Central memory CD8-positive, alpha-beta T cell (primary cell): ENCODE data around the gene FNIP2.
"Not testable (repeated sequence)": the region's sequence is repeated elsewhere in the genome, so short reads cannot be mapped to it uniquely, and the experiment has no call there.

Experiments
- ATAC-seq: fragments of 150-1000 bp; cut with Tn5 transposase; replicated peaks from 2 replicates; pipeline ENCODE4 v1.10.0; 2022; ENCODE audit warnings: mild to moderate bottlenecking, moderate FRiP score, moderate number of reproducible peaks; ENCODE audit not compliant: poor library complexity, severe bottlenecking; ENCODE audit errors: extremely low read depth
- DNase-seq, 2 donors: peaks; one replicate each; pipeline ENCODE4 v3.0.0; 2021; ENCODE audit warnings: low spot score in 2 of 2
- H3K27ac Mint-ChIP-seq: one replicate; pipeline ENCODE4 v1.8.0; 2022; ENCODE audit warnings: low read depth, mild to moderate bottlenecking, moderate library complexity, mixed read lengths
- H3K27me3 Mint-ChIP-seq: one replicate; pipeline ENCODE4 v1.8.0; 2022; ENCODE audit warnings: mixed read lengths
- H3K36me3 Mint-ChIP-seq: one replicate; pipeline ENCODE4 v1.8.0; 2022; ENCODE audit warnings: mild to moderate bottlenecking, moderate library complexity, mixed read lengths; ENCODE audit not compliant: insufficient read depth
- H3K4me1 Mint-ChIP-seq: one replicate; pipeline ENCODE4 v1.8.0; 2022; ENCODE audit warnings: mixed read lengths
- H3K4me3 Mint-ChIP-seq: one replicate; pipeline ENCODE4 v1.8.0; 2022; ENCODE audit warnings: mild to moderate bottlenecking, moderate library complexity, mixed read lengths
- H3K9me3 Mint-ChIP-seq: one replicate; pipeline ENCODE4 v1.8.0; 2022; ENCODE audit warnings: mixed read lengths

Gene FNIP2

GRCh38 chr4:158786121-158786601 lies 17.3 kb downstream of the FNIP2 start:
- ATAC-seq (no peak), DNase-seq (no peak)
- Mint-ChIP-seq H3K4me3 (no peak overlapping the region), H3K27me3 (no peaks in the 10 kb centered on the region), H3K4me1 (peaks cover 27% of the 10 kb centered on the region), H3K36me3 (peaks cover 1% of the 10 kb centered on the region), H3K9me3 (no peaks in the 10 kb centered on the region), H3K27ac (no peak overlapping the region)

DNA sequence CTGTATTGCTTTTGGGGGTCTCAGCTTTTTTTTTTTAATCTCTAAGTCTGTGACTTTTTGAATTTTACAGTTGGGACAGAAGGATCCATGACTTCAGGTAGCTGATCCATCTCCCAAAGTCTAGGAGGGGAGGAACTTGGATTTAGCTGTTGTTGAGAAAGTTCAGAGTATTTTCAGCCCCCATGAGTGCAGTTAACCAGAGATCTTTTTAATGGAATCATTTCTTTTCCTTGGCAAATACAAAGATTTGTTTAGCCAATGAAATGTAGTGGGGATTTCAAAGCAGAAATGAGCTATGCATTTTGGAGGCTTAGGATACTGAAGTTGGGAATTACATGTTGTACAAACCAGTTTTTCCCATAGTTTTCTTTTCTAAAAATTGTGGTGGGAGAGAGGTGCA lies 18.1 kb downstream of the FNIP2 start:
- H3K27me3 Mint-ChIP-seq: no peaks in the 10 kb centered on the region
- H3K36me3 Mint-ChIP-seq: peaks cover 1% of the 10 kb centered on the region
- no peak for DNase-seq
- no peaks in the 10 kb centered on the region for H3K9me3 Mint-ChIP-seq
- no peak overlapping the region for H3K4me3 Mint-ChIP-seq
- H3K27ac Mint-ChIP-seq: no peak overlapping the region
- ATAC-seq: no peak
- peaks cover 27% of the 10 kb centered on the region for H3K4me1 Mint-ChIP-seq

DNA sequence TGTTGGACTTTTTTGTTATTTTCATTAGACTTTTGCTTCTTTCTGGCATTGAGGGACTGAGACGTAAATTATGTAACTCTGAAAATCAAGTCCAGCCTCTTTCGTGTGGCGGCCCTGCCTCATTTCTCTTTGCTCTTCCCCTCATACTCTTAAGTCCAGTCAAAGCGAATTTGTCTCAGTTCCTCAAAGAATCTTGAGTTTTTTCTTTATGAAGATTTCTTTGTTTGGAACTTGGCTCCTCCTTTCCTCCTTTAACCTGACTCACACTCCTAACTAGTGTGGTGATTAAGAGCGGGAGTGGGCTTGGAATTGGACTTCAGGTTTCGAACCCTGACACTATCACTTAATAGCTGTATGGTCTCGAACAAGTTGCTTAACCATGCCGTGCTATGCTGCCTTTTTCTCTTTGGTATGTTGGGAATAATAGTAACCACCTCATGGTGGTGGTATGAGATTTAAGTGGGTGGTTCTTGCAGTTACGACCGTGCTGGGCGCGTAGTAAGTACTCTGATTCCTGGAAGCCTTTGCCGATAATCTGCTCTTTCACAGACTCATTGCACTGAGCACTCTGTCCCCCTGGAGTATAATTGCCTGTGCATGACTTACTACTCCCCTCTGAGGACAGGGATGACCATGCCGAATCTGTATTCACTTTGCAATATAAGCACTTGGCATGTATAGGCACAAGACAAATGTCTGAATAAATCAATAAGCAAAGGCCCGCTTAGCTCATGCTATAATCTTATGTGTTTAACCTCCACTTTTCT lies 19.1 kb downstream of the FNIP2 start:
- ATAC-seq (no peak), DNase-seq (no peak)
- Mint-ChIP-seq H3K4me1 (peaks cover 19% of the 10 kb centered on the region), H3K36me3 (peaks cover 1% of the 10 kb centered on the region), H3K4me3 (no peak overlapping the region), H3K27ac (no peak overlapping the region), H3K9me3 (no peaks in the 10 kb centered on the region), H3K27me3 (no peaks in the 10 kb centered on the region)

DNA sequence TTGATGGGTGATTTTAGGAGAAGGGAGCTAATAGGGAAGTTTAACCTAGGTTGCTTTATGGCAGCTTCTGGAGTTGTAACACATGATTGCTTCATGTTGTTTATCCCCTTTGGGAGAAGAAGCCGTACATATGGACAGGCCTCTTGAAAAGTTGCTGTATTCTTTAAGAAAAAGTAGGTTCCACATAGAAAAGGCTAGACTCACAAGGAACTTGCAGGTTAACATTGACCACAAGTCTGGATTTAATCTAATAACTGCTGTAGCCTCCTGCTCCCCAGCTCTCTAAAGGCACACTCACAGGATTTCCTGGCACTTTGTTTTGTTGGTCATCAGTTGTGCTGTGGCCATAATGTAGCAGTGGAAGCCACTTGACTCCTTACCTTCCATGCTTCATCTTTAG lies 19.7 kb downstream of the FNIP2 start:
- DNase-seq (no peak), ATAC-seq (no peak)
- peaks cover 1% of the 10 kb centered on the region for H3K36me3 Mint-ChIP-seq
- H3K9me3 Mint-ChIP-seq: no peaks in the 10 kb centered on the region
- peaks cover 13% of the 10 kb centered on the region for H3K4me1 Mint-ChIP-seq
- H3K4me3 Mint-ChIP-seq: no peak overlapping the region
- no peaks in the 10 kb centered on the region for H3K27me3 Mint-ChIP-seq
- H3K27ac Mint-ChIP-seq: no peak overlapping the region

GRCh38 chr4:158789853-158790252 lies 21.0 kb downstream of the FNIP2 start:
- Mint-ChIP-seq H3K9me3 (no peaks in the 10 kb centered on the region), H3K27ac (no peak overlapping the region), H3K4me1 (peaks cover 12% of the 10 kb centered on the region), H3K36me3 (peaks cover 1% of the 10 kb centered on the region), H3K27me3 (no peaks in the 10 kb centered on the region), H3K4me3 (no peak overlapping the region)
- no peak for DNase-seq
- no peak for ATAC-seq

- ATAC-seq: no peak
- no peak overlapping the region for H3K27ac Mint-ChIP-seq
- H3K4me1 Mint-ChIP-seq: peaks cover 6% of the 10 kb centered on the region
- no peaks in the 10 kb centered on the region for H3K9me3 Mint-ChIP-seq
- peaks cover 1% of the 10 kb centered on the region for H3K36me3 Mint-ChIP-seq
- H3K27me3 Mint-ChIP-seq: no peaks in the 10 kb centered on the region
- no peak overlapping the region for H3K4me3 Mint-ChIP-seq
- DNase-seq: no peak
These were observed 24.2 kb downstream of the FNIP2 start for GRCh38 chr4:158793021-158793420.

- not testable (repeated sequence) for H3K4me3 Mint-ChIP-seq, H3K9me3 Mint-ChIP-seq, DNase-seq, H3K27ac Mint-ChIP-seq, H3K27me3 Mint-ChIP-seq, ATAC-seq, H3K36me3 Mint-ChIP-seq, H3K4me1 Mint-ChIP-seq
These were observed 24.6 kb downstream of the FNIP2 start for GRCh38 chr4:158793430-158793829.

- H3K27ac Mint-ChIP-seq: no peak overlapping the region
- H3K27me3 Mint-ChIP-seq: no peaks in the 10 kb centered on the region
- DNase-seq: no peak
- H3K4me3 Mint-ChIP-seq: no peak overlapping the region
- no peaks in the 10 kb centered on the region for H3K9me3 Mint-ChIP-seq
- H3K4me1 Mint-ChIP-seq: no peaks in the 10 kb centered on the region
- no peaks in the 10 kb centered on the region for H3K36me3 Mint-ChIP-seq
- ATAC-seq: no peak
These were observed 27.7 kb downstream of the FNIP2 start for GRCh38 chr4:158796370-158797140.

DNA sequence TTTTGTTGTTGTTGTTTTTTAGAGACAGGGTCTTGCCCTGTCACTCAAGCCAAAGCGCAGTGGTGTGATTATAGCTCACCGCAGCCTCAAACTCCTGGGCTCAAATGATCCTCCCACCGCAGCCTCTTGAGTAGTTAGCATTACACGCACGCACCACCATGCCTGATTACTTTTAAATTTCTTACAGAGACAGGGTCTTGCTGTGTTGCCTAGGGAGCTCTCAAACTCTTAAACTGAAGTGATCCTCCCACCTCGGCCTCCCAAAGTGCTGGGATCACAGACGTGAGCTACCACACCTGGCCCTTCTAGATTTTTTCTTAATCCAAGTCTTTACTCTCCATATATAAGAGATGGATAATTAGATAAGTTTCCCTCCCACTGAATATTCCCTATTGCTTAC lies 29.2 kb downstream of the FNIP2 start:
- Mint-ChIP-seq H3K9me3 (no peaks in the 10 kb centered on the region), H3K36me3 (no peaks in the 10 kb centered on the region), H3K27me3 (no peaks in the 10 kb centered on the region), H3K4me3 (no peak overlapping the region), H3K4me1 (peaks cover 2% of the 10 kb centered on the region), H3K27ac (no peak overlapping the region)
- ATAC-seq: no peak
- DNase-seq: no peak

DNA sequence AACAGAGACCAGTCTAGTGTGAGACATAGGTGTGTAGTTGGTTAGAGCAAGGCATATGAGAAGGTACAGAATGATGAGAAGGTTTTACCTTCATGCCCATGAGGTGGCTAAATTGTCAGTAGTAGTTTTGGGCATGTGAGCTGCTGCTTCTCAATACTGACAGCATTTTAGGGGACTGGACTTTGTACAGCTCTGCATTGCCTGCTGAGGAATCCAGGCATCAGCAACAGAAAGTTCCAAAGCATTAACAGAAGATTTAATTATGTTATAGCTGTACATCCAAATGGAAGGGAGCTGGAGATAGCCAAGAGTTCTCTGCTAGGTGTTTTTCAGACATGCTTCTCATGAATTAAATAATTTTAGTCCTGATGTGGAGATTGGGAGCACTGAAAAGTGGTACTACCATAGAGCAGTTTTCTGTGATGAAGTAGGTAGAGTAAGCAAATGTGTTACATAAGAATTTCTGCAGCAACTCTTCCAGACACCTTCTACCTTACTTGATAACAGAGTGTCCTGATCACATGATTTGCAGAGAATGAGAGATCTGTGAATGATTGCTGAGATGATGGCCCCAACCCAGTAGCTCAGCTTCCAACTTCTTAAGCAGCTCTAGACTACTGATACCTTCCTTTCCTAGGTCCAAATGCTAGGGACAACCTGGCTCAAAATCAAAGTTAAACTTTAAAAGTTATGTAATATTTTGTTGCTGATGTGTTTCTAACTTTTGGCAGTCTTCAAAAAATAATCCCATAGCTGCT lies 30.4 kb downstream of the FNIP2 start:
- Mint-ChIP-seq H3K36me3 (no peaks in the 10 kb centered on the region), H3K4me3 (no peak overlapping the region), H3K4me1 (peaks cover 8% of the 10 kb centered on the region), H3K27ac (no peak overlapping the region), H3K9me3 (no peaks in the 10 kb centered on the region), H3K27me3 (no peaks in the 10 kb centered on the region)
- DNase-seq (no peak), ATAC-seq (no peak)

DNA sequence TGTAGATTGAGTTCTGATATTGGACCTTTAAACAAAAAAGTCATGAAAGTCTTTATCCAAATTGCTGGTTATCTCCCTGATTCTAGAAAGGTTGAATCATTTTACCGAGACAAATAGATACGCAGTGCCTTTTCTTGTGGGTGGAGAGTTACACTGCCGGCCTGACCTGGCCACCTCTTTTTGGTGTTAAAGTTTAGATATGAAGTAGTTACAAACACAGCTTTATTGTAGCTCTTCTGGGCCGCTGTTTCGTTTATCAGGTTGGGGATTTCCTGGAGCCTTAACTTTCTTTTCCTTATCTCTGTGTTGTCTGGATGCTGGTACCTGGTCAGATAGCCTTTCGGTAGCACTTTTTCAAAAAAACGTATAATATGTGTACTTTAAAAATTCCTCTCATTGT lies 31.0 kb downstream of the FNIP2 start:
- Mint-ChIP-seq H3K9me3 (no peaks in the 10 kb centered on the region), H3K27me3 (no peaks in the 10 kb centered on the region), H3K4me3 (no peak overlapping the region), H3K36me3 (no peaks in the 10 kb centered on the region), H3K27ac (no peak overlapping the region), H3K4me1 (peaks cover 8% of the 10 kb centered on the region)
- DNase-seq (no peak), ATAC-seq (no peak)

DNA sequence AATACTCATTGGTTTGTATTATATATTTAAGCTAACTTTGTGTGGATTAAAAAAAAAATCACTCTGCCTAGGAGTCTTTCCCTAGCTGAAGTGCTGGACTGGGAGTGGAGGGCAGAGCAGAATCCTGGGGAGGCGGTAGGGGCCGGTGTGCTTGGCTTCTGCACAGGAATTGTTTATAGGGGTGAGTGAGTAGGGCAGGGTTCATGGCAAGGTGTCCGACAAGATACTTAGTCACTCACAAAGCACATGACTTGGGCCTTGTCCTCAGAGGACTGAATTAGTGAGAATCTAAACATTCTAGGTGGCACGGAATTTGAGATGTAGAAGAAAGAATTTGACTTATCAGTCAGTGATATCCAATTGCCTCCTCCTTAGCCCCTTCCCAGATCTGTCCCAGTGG lies 32.2 kb downstream of the FNIP2 start:
- H3K4me3 Mint-ChIP-seq: no peak overlapping the region
- H3K27me3 Mint-ChIP-seq: no peaks in the 10 kb centered on the region
- no peak overlapping the region for H3K27ac Mint-ChIP-seq
- H3K36me3 Mint-ChIP-seq: no peaks in the 10 kb centered on the region
- H3K4me1 Mint-ChIP-seq: peaks cover 8% of the 10 kb centered on the region
- H3K9me3 Mint-ChIP-seq: no peaks in the 10 kb centered on the region
- ATAC-seq (no peak), DNase-seq (no peak)
